Measurements from ENCODE around the gene FBXL20.
"Not testable (repeated sequence)": the region's sequence is repeated elsewhere in the genome, so short reads cannot be mapped to it uniquely, and the experiment has no call there.

FBXL20 gene, protein sequence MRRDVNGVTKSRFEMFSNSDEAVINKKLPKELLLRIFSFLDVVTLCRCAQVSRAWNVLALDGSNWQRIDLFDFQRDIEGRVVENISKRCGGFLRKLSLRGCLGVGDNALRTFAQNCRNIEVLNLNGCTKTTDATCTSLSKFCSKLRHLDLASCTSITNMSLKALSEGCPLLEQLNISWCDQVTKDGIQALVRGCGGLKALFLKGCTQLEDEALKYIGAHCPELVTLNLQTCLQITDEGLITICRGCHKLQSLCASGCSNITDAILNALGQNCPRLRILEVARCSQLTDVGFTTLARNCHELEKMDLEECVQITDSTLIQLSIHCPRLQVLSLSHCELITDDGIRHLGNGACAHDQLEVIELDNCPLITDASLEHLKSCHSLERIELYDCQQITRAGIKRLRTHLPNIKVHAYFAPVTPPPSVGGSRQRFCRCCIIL

DNA sequence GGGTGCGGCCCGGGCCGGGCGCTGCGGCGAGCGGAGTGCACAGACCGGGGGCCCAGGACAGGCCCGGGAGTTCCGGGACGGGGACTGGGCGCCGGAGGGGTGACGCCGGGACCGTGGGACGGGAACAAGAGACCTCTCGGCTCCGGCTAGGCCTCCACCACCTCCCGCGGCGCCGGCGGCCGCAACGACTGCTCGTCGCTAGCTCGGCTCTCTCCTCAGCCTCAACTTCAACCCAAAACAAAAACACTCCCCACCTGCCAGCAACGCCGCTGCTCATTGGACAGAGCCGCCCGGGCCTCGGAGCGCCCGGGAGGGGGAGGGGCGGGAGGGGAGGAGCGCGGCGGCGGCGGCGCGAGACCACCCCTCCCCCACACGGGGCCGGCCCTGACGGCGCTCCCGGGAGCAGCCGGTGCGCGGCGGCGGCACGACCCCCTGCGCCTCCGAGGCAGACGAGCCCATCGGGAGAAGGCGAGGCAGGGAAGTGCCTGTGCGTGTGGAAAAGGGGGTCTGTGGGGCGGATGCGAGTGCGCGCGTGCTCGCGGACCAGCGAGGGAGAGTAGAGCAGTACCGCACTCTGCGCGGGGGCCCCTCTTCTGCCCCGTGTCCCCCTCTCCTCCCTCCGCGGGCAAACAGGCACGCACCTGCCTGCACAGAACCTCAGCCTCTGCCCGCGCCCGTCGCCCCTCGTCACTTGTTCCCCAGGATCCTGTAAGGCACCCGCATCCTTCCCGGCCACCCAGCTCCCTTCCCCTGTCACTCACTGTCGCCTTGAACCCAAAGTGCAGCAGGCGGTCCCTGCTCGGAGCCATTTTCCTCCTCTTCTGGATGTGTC, at the start of gene FBXL20:
FBXL20 (minus strand) TSS at position 215 of the 832 bp plus-strand sequence. CDS start 224 bp downstream, outside the sequence.
- peak; percentile 91 for DNase-seq (ENCODE audit: low read depth)

DNA sequence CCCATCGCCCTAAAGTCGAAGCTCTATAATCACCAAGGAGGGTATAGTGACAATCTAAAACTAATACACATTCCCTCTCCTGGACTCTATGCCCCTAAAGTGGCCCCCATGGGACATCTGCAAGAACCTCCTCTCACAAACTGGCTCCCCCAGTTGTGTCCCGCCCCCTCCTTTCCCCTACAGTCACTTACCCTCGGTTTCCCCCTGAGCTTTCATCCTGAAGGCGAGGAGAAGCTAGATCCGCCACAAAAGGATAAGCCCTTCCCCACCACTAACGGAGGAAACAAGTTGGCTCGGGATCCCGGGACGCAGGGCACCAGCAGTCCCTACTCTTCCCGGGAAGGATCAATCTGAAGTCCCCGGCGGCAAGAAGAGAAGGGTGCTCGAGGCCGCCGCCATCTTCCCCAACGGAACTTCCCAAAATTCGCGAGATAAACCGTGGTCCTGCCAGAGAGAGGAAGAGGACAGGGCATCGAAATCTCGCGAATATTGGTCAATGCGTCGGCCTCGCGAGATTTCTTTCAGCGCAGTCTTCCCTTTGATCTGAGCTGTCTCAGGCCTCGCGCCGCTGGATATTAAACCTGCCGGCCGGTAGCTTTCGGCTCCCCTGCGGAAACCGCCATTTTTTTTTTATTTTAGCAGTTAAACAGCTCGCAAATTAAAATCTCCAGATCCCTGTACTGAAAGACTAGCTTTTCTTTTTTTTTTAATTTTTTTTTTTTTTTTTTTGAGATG, 49.6 kb upstream of the FBXL20 start, which contains the start of gene MED1:
MED1 (minus strand) TSS at position 417 of the 735 bp plus-strand sequence; CDS start at position 216, 201 bp downstream.
- DNase-seq (ENCODE audit: low read depth): peak; percentile 87

DNA sequence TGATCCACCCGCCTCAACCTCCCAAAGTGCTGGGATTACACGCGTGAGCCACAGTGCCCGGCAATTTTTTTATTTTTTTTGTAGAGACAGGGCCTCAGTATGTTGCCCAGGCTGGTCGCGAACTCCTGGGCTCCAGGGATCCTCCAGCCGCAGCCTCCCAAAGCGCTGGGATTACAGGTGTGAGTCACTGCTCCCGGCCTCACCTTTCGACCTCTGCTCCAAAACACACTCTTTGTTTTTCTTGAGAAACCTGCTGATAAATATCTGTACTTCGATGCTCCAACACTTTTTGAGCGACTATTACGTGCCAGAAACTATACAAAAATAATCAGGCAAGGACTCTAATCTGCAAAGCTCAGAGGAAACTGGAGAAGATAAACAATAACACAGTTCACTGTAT, 48.6 kb upstream of the FBXL20 start:
- DNase-seq (ENCODE audit: low read depth): no peak

DNA sequence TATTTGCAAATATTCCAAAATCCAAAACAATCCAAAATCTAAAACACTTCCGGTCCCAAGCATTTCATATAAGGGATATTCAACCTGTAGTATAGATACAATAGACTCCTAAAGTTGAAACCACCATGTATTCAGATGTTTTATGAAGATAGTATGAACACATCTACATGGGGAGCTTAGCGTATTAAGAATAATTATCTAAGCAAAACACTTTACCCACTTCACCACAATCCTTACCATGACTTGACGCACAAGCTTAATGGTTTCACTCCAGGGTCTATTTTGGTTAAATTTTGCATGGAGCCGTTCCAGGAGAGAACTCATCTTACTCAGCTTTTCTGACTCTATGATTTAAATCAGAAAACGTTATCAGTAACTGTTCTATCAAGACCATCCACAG, 46.1 kb upstream of the FBXL20 start:
- no peak for DNase-seq (ENCODE audit: low read depth)

DNA sequence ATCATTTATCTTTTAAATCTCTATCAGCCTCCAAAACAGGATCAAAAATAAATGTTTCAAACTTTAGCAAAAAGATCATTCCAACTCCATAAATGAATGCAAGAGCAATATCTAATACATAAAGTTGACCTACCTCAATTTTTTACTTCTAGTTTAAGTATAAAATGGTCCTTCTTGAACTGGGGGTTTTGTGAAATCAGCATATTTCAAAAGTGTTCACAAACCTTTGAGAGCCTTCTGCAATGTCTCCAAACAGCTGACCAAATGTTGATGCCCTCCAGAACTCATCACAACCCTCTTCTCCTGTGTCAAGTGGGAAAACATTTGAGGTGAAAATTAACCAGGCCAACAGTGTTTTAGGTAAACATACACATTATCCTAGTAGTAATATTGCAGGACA, 41.9 kb upstream of the FBXL20 start:
- DNase-seq (ENCODE audit: low read depth): no peak

DNA sequence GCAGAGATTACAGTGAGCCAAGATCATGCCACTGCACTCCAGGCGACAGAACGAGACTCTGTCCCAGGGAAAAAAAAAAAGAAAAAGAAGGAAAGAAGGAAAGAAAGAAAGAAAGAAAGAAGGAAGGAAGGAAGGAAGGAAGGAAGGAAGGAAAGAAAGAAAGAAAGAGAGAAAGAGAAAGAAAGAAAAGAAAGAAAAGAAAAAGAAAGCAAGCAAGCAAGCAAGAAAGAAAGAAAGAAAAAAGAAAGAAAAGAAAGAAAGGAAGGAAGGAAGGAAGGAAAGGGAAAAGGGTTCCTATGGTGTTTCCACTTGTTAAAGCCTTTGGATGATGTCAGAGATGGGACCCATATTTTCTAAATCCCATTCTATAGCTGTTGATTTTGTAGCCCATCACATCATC, 38.4 kb upstream of the FBXL20 start:
- DNase-seq (ENCODE audit: low read depth): not testable (repeated sequence)

DNA sequence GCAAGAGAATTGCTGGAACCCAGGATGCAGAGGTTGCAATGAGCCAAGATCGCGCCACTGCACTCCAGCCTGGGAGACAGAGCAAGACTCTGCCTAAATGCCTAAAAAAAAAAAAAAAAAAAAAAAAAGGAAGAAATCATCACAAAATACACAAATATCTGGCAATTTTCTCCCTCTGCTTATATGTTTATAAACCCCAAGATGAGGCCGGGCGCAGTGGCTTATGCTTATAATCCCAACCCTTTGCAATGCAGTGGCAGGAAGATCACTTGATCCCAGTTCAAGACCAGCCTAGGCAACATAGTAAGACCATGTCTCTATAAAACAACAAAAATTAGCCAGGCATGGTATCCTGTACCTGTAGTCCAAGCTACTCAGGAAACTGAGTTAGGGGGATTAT, 28.2 kb upstream of the FBXL20 start:
- DNase-seq (ENCODE audit: low read depth): no peak

DNA sequence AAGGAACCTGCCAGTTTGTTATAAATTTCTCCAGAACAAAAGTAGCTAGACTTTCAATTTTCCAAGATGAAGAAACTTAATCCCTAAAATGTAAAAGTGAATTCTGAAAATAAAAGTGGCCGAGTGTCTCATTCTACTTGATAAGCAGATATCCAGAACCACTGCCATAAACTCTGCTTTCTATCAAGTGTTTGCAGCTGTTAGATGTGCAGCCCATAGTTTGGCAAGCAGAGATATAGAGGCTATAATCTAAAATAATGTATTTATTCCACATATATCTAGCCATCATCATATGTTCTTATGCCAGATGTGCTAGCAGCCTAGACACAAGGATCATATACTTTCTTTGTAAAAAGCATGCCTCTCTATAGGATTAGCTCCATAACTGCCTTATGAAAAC, 14.7 kb upstream of the FBXL20 start:
- no peak for DNase-seq (ENCODE audit: low read depth)

DNA sequence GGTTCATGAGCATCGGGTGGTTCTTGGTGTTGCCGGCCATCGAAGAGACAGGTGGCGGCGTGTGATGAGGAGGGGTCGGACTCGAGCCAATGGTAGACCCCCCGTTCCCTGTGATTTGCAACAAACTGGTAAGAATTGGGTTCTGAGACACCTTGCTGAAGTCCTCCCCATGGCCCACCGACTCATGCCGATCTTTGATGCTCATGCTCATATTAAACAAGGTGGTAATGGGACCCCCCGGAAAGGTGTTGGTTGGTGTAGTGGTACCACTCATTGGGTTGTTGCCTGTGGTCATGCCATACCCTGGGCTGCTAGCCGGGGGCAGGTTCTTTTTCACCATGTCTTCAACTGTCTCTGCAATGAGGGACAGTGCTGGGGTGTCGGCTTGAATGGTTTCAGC, 8.9 kb upstream of the FBXL20 start:
- no peak for DNase-seq (ENCODE audit: low read depth)

DNA sequence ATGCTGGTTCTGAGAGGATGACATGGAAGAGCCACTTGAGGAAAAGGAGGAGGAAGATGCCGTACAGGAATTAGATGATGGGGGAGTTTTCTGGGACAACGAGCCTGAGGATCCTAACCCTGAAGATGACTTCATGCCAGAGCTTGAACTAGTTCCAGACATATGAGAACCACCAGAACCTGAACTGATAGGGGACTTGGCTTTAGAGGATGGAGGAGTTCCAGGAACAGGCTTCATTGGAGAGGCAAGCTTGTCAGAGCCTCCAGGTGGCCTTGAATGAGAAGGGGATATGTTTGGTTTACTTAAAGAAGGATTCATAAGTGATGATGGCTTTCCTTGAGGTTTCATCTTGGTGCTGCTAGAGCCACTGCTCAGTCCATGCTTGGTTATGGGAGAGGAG, 6.9 kb upstream of the FBXL20 start:
- no peak for DNase-seq (ENCODE audit: low read depth)

DNA sequence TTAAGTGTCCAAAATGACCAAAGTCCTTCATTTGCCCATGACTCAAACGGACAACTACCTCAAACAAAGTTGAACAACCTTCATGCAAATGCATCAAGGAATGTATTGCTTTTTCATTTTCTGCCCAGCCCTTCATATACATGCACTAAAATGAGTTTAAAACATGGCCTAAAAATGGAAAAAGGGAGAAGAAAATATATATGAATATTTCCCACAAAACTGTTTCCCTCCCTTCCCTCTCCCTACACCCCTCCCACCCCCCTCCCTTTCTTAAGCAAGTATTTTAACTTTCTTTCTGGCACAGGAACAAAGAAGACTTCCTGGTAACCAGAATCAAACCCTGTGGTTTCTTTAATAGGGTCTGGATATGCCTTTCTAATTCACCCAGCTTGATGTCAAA, 5.5 kb upstream of the FBXL20 start:
- DNase-seq (ENCODE audit: low read depth): no peak

DNA sequence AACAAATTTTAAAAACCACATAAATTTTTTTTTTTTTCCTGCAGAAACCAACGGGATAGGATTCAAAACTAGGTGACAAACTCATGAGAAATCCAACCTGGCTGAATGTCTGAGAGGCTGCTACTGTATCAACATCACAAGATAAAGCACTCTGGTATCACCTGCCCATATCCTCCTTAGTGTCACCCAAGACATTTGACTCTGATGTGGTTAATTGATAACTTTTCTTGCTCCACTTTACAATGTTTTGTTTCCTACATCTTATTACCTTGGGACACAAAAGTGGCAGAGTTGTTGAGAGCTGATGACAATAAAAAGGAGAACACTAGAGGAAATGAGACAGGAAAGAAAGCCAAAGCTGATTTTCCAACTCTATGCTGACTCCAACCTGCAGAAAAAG, 4.0 kb upstream of the FBXL20 start:
- DNase-seq (ENCODE audit: low read depth): no peak

DNA sequence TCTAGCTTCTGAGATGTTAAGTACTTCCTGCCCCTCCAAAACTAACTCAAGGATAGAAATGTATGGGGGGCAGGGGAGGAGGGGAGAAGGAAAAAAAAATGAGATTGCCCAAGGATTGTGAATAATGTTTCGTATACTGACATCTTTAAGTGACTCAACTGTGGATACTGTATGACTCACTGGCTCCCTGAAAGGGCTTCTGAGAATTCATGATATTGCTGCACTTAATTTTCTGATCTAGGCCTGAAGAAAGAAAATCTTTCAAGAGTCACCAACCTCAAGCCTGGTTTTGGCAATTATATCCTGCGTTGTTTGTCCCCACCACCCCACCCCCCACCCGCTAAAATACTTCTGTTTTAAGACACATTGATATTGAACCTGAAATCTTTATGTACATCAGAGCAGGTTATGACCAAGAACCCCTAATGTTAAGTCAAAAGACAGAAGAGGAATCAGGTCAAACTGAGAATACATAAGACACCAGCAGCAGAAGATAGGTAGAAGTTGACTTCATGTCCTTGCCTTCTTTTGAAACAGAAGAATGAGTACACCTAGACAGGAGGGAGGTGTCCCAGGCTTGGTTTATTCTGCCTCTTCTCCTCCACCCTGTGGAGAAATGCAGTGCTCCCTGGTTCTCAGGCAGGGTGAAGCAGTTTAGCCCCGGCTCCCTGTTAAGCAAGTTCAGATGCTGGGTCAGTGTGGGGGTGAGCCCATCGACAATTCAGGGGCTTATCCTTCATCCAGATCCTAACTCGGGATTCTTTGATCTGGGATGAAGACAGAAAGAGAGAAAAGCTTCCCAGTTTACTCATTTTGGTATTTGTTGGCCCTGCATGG, 3.3 kb upstream of the FBXL20 start:
- DNase-seq (ENCODE audit: low read depth): no peak

DNA sequence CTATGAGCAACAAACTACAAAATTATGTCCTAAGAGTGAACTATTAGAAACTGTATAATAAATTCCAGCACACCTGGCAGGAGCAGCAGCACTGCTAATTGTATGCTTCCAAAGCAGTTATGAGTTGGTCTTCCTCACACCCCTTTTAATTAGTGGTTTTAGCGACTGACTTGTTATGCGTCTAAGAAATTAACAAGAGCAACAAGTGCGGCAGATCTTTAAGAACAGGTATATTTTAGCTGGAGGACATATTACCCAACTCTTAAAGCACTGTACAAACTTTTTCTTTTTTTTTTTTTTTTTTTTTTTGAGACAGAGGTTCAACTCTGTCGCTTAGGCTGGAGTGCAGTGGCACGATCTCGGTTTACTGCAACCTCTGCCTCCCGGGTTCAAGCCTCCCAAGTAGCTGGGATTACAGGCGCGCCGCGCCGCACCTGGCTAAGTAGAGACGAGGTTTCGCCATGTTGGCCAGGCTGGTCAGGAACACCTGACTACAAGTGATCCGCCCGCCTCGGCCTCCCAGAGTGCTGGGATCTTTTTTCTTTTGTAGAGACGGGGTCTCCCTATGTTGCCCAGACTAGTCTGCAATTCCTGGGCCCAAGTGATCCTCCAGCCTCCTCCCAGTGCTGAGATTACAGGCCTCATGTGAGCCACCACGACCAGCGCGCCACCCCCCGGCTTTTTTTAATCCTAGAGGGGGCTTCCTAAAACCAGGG, 1.6 kb upstream of the FBXL20 start:
- no peak for DNase-seq (ENCODE audit: low read depth)

DNA sequence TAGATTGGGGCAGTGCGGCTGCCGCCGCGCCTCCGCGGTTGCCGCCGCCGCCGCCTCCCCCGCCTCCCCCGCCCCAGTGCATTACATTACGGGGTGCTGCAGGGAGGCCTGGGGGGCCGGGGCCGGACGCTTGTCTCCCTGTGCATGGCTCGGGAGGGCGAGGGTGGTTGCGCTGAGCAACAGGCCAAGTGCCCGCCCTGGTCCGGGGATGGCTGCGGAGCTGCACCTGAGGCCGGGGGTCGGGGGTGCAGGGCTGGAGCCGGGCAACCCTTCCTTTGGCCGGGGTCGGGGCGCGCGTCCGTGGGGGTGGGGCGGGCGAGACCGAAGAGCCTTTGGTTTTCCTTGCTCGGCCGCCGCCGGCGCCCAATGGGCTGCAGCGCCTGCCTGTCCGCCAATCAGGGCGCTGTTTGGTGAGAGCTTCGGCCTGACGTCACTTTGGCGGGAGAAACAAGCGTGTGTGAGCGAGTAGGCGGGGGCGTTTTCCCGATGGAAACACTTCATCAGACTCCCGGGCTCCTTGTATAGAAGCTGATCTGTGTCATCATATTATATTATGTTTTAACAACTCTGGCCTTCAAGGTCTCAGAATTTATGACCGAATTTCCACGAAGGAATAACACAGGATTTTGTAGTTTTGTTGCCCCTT, 941 bp upstream of the FBXL20 start:
- peak; percentile 88 for DNase-seq (ENCODE audit: low read depth)

DNA sequence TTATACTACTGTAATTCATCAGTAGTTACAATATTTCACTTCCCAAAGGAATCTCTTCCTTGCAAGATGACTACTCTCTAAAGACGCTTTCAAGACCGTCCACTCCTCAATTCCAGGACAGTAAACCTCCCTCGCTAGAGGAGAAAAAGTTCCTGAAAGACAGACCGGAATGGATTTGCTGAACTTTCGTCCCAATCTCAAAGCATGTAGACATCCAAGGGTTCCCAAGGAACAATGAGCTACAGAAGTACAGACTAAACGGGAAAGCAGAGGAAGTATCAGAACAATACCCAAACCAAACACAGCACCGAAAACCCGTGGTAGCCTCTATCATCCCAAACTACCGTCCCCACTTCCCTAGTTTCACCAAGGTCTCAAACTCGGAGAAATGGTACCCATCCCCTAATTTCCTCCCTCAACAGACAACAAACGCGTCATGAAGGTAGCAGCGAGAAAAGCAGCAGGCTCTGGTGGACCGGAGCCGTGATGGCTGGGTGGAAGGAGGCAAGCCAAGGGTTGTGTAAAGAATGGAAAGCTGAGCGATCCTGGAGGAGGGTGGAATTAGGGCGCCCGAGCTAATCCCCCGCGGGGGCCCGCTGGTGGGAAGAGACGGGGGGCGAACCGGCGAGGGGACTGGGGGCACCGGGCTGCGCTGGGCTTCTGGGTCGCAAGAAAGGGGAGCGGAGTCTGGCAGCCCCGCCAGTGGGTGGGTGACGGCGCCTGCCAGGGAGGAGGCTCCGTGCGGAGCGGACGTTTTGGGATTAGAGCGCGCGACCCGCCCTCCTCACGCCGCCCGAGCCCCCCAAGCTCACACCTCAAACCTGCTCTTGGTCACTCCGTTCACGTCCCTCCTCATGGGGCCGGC, 647 bp downstream of the FBXL20 start:
- no peak for DNase-seq (ENCODE audit: low read depth)

DNA sequence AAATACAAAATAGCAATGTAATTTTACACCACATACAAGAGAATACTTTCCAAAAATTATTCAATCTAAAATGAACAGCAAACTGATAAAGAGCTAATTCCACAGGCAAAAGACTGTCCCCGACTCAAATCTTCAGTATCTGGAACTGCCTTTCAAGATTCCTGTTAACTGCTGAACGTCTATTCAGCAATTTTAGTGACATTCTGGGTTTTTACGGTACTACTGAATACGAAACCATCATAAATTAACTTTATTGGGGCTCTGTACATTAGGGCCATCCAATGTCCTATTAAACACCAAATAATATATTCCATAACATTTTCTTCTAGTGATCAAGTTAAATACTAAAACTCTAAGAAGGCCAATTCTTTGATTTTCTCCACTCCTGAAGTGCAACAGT, 1.6 kb downstream of the FBXL20 start:
- DNase-seq (ENCODE audit: low read depth): no peak

DNA sequence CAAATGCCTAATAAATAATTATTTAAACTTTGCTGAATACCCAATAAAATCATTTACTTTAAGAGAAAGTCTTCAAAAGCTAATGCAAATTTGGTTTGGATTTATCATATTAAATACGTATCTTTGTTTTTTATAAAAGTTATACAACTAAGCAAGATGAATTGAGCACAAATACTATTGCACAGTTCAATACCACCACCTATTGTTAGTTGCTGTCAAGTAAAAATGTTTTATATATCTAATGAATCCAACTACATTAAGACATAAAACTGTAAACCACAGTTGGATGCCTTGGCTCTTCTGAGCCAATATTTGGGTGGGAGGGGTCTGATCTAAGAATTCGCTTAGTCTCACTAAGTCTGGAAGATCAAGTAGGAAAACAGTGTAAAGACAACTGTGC, 7.7 kb downstream of the FBXL20 start:
- no peak for DNase-seq (ENCODE audit: low read depth)

DNA sequence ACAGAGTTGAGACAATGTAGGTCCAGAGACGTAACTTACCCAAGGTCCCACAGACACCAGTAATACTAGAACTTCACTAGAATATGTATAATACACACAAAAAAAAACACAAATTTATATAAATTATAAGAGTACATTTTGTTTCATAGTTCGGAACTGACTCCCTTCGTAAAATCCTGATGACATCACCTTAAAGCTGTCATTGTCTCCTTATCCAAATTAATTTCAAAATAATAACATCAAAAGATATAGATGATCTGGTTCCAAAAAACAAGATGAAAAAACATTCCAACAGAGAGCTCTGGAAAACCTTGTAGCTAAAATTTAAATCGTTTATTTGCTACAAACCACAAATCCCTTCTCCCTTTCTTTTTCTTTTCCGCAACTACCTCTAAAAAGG, 10.0 kb downstream of the FBXL20 start:
- no peak for DNase-seq (ENCODE audit: low read depth)

All from activated T-cell treated with anti-CD3 and anti-CD28 coated beads for 48 hours (primary cell).